Astrocyte (in vitro differentiated cells and primary cell): ENCODE data around the gene ACTA2. TPM values are rescaled to one million over a fixed set of nuclear protein-coding genes. Genes with fewer than 3 reads are reported as not detected.
A peak's percentile ranks its signal among the peaks of the same experiment; 100 is the strongest.

Experiments
- DNase-seq: peaks from one replicate; pipeline ENCODE4 v3.0.0-alpha.2; 2010; ENCODE audit warnings: low read depth
- FAIRE-seq: peaks from 2 replicates; lab custom pipeline; 2011; peaks lifted over from hg19 to GRCh38; lab: Jason Lieb, UNC
- H2AFZ ChIP-seq: 2 replicates; pipeline ENCODE4 v1.6.0; 2012; ENCODE audit warnings: low read depth, low read length, inconsistent platforms
- H3K27ac ChIP-seq: 2 replicates; pipeline ENCODE4 v1.5.1; 2011; ENCODE audit warnings: low read depth, low read length, inconsistent platforms
- H3K27me3 ChIP-seq: 2 replicates; pipeline ENCODE4 v1.6.0; 2011; ENCODE audit warnings: low read length, inconsistent platforms; ENCODE audit not compliant: insufficient read depth
- H3K36me3 ChIP-seq: 2 replicates; pipeline ENCODE4 v1.5.1; 2011; ENCODE audit warnings: low read length, inconsistent platforms; ENCODE audit not compliant: insufficient read depth
- H3K4me1 ChIP-seq: 2 replicates; pipeline ENCODE4 v1.5.1; 2011; ENCODE audit warnings: low read length, inconsistent platforms; ENCODE audit not compliant: insufficient read depth
- H3K4me2 ChIP-seq: 2 replicates; pipeline ENCODE4 v1.6.0; 2012; ENCODE audit warnings: low read length, inconsistent platforms
- H3K4me3 ChIP-seq: 2 replicates; pipeline ENCODE4 v1.5.1; 2011; ENCODE audit warnings: low read depth, mild to moderate bottlenecking, low read length, inconsistent platforms; ENCODE audit not compliant: insufficient read depth
- H3K79me2 ChIP-seq: 2 replicates; pipeline ENCODE4 v1.6.0; 2012; ENCODE audit warnings: mild to moderate bottlenecking, low read length, inconsistent platforms; ENCODE audit not compliant: insufficient read depth
- H3K9ac ChIP-seq: 2 replicates; pipeline ENCODE4 v1.6.0; 2012; ENCODE audit warnings: mild to moderate bottlenecking, low read length, inconsistent platforms
- H3K9me3 ChIP-seq: 2 replicates; pipeline ENCODE4 v1.5.1; 2012; ENCODE audit warnings: low read depth, mild to moderate bottlenecking, low read length, inconsistent platforms; ENCODE audit not compliant: insufficient read depth
- H4K20me1 ChIP-seq: 2 replicates; pipeline ENCODE4 v1.6.0; 2012; ENCODE audit warnings: low read length, inconsistent platforms; ENCODE audit not compliant: insufficient read depth
- H3K27ac Mint-ChIP-seq: one replicate; pipeline ENCODE4 v1.8.0; 2021; ENCODE audit warnings: mild to moderate bottlenecking, mixed read lengths; ENCODE audit not compliant: unreplicated experiment
- H3K27me3 Mint-ChIP-seq: one replicate; pipeline ENCODE4 v1.8.0; 2021; ENCODE audit warnings: low read depth, mixed read lengths; ENCODE audit not compliant: unreplicated experiment
- H3K36me3 Mint-ChIP-seq: one replicate; pipeline ENCODE4 v1.8.0; 2021; ENCODE audit warnings: low read depth, mixed read lengths; ENCODE audit not compliant: unreplicated experiment
- H3K4me1 Mint-ChIP-seq: one replicate; pipeline ENCODE4 v1.8.0; 2021; ENCODE audit warnings: low read depth, mixed read lengths; ENCODE audit not compliant: unreplicated experiment
- H3K4me3 Mint-ChIP-seq: one replicate; pipeline ENCODE4 v1.8.0; 2021; ENCODE audit warnings: mild to moderate bottlenecking, moderate library complexity, mixed read lengths; ENCODE audit not compliant: unreplicated experiment
- H3K9me3 Mint-ChIP-seq: one replicate; pipeline ENCODE4 v1.8.0; 2021; ENCODE audit warnings: mild to moderate bottlenecking, mixed read lengths; ENCODE audit not compliant: unreplicated experiment
- CTCF ChIP-seq: IDR thresholded peaks from 2 replicates; pipeline ENCODE4 v1.5.1; 2011; ENCODE audit warnings: low read depth, mild to moderate bottlenecking, inconsistent platforms, low read length, moderate library complexity; ENCODE audit not compliant: insufficient read depth
- EZH2 ChIP-seq: IDR thresholded peaks from 2 replicates; pipeline ENCODE4 v1.6.1; 2012; ENCODE audit warnings: mild to moderate bottlenecking, low read length, inconsistent platforms; ENCODE audit not compliant: insufficient read depth
- total RNA-seq: library from RNA; stranded (reverse); gene quantifications from 2 replicates; pipeline ENCODE4 v1.2.1, GENCODE V29; 2021

ACTA2 gene
- total RNA-seq, 1 donor from 2014 or later, result 345 TPM

GRCh38 chr10:88895250-88895649 lies 57.3 kb downstream of the ACTA2 start:
- Mint-ChIP-seq H3K9me3 (no peaks in the 10 kb centered on the region), H3K4me1 (peaks cover 11% of the 10 kb centered on the region), H3K4me3 (no peak overlapping the region), H3K36me3 (no peaks in the 10 kb centered on the region), H3K27me3 (no peaks in the 10 kb centered on the region), H3K27ac (no peak overlapping the region)
- H3K4me1 ChIP-seq, result peaks cover 10% of the 10 kb centered on the region
- no peaks in the 10 kb centered on the region for H3K27me3 ChIP-seq
- no peak overlapping the region for H3K27ac ChIP-seq
- no peak overlapping the region for H3K4me2 ChIP-seq
- no peak overlapping the region for H3K4me3 ChIP-seq
- DNase-seq, result no peak
- H3K9ac ChIP-seq, result no peak overlapping the region
- TF ChIP-seq CTCF (no peak), EZH2 (no peak)
- no peaks in the 10 kb centered on the region for H3K36me3 ChIP-seq
- H2AFZ ChIP-seq, result no peak overlapping the region
- no peaks in the 10 kb centered on the region for H3K79me2 ChIP-seq
- FAIRE-seq, result no peak
- no peaks in the 10 kb centered on the region for H3K9me3 ChIP-seq
- H4K20me1 ChIP-seq, result no peaks in the 10 kb centered on the region

DNA sequence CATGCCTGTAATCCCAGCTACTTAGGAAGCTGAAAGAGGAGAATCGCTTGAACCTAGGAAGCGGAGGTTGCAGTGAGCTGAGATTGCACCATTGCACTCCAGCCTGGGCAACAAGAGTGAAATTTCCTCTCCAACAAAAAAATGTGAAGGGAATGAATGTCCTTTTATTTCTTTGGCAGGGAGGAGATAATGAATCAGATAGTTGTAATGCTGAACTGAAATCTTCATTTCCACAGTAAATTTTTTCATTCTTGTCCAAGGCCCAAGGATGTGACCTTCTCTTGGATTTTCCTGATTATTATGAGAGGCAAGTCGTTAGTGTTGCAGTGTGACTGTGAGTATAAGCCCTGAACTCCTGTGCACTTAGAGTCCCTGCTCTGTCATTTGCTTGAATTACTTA lies 59.0 kb downstream of the ACTA2 start:
- no peaks in the 10 kb centered on the region for H3K9me3 ChIP-seq
- Mint-ChIP-seq H3K27ac (no peak overlapping the region), H3K4me1 (peaks cover 11% of the 10 kb centered on the region), H3K27me3 (no peaks in the 10 kb centered on the region), H3K4me3 (no peak overlapping the region), H3K9me3 (no peaks in the 10 kb centered on the region), H3K36me3 (no peaks in the 10 kb centered on the region)
- no peaks in the 10 kb centered on the region for H3K27me3 ChIP-seq
- H3K36me3 ChIP-seq, result no peaks in the 10 kb centered on the region
- H3K4me3 ChIP-seq, result no peak overlapping the region
- H3K4me1 ChIP-seq, result peaks cover 10% of the 10 kb centered on the region
- H3K79me2 ChIP-seq, result no peaks in the 10 kb centered on the region
- H2AFZ ChIP-seq, result no peak overlapping the region
- no peak overlapping the region for H3K4me2 ChIP-seq
- H4K20me1 ChIP-seq, result no peaks in the 10 kb centered on the region
- DNase-seq (peak; percentile 43), FAIRE-seq (no peak)
- TF ChIP-seq EZH2 (no peak), CTCF (no peak)
- no peak overlapping the region for H3K9ac ChIP-seq
- H3K27ac ChIP-seq, result no peak overlapping the region

- no peak overlapping the region for H3K9ac ChIP-seq
- Mint-ChIP-seq H3K27ac (peak overlapping the region; percentile 75), H3K9me3 (no peaks in the 10 kb centered on the region), H3K27me3 (no peaks in the 10 kb centered on the region), H3K4me3 (no peak overlapping the region), H3K4me1 (peaks cover 10% of the 10 kb centered on the region), H3K36me3 (no peaks in the 10 kb centered on the region)
- H2AFZ ChIP-seq, result no peak overlapping the region
- H3K4me2 ChIP-seq, result peak overlapping the region; percentile 30
- H3K9me3 ChIP-seq, result no peaks in the 10 kb centered on the region
- FAIRE-seq (no peak), DNase-seq (peak; percentile 79)
- no peak overlapping the region for H3K4me3 ChIP-seq
- no peaks in the 10 kb centered on the region for H3K27me3 ChIP-seq
- H3K27ac ChIP-seq, result no peak overlapping the region
- TF ChIP-seq CTCF, result no peak
- no peak for TF ChIP-seq EZH2
- H3K79me2 ChIP-seq, result peaks cover 2% of the 10 kb centered on the region
- no peaks in the 10 kb centered on the region for H3K36me3 ChIP-seq
- H4K20me1 ChIP-seq, result no peaks in the 10 kb centered on the region
- peaks cover 10% of the 10 kb centered on the region for H3K4me1 ChIP-seq
These were observed 60.2 kb downstream of the ACTA2 start for GRCh38 chr10:88892222-88892967.
